Measurements from ENCODE around the gene PRM3.
A peak's percentile ranks its signal among the peaks of the same experiment; 100 is the strongest.

The PRM3 gene

GRCh38 chr16:11259655-11260595 is 13.5 kb downstream of the PRM3 start:
- DNase-seq, result no peak

- peak in 51 of 56 donors; percentile 7 to 78 (median 42) for DNase-seq
These were observed 14.6 kb downstream of the PRM3 start for GRCh38 chr16:11258553-11259492.

- peak in 51 of 56 donors; percentile 12 to 79 (median 49) for DNase-seq
These were observed 16.1 kb downstream of the PRM3 start for GRCh38 chr16:11257131-11257938.

- DNase-seq, result peak in 22 of 56 donors; percentile 24 to 59 (median 36)
These were observed 16.7 kb downstream of the PRM3 start for GRCh38 chr16:11256661-11257130.

- peak in 53 of 56 donors; percentile 19 to 88 (median 71) for DNase-seq
These were observed 17.4 kb downstream of the PRM3 start, which contains the start of gene SOCS1 for GRCh38 chr16:11255737-11256660. SOCS1 (minus strand) TSS chr16:11256204; CDS start chr16:11255478, 726 bp downstream.

- peak in 13 of 56 donors; percentile 3 to 52 (median 27) for DNase-seq
These were observed 18.3 kb downstream of the PRM3 start for GRCh38 chr16:11254913-11255736.

- no peak for DNase-seq
These were observed 19.2 kb downstream of the PRM3 start for GRCh38 chr16:11253995-11254912.

- no peak for DNase-seq
These were observed 20.1 kb downstream of the PRM3 start for GRCh38 chr16:11253009-11253994.

- DNase-seq, result no peak
These were observed 20.9 kb downstream of the PRM3 start for GRCh38 chr16:11252482-11252931.

- peak in 5 of 56 donors; percentile 7 to 41 (median 12) for DNase-seq
These were observed 21.6 kb downstream of the PRM3 start for GRCh38 chr16:11251525-11252481.

- DNase-seq, result no peak
These were observed 22.5 kb downstream of the PRM3 start for GRCh38 chr16:11250786-11251524.

GRCh38 chr16:11250091-11250785 is 23.2 kb downstream of the PRM3 start:
- no peak for DNase-seq

Measured in nucleus accumbens (tissue), 56 donors.